GM10266 (cell line): ENCODE results near the gene SELENOS.

ENCODE experiments used
- DNase-seq: peaks from one replicate; pipeline ENCODE4 v3.0.0; 2012; ENCODE audit errors: extremely low spot score
- TF ChIP-seq, protein P1 (sequence below): IDR thresholded peaks from 2 replicates; pipeline ENCODE4 v1.5.1; 2012; ENCODE audit warnings: mild to moderate bottlenecking, low read depth; ENCODE audit not compliant: control insufficient read depth, insufficient read depth; ENCODE audit errors: missing control alignments

Gene SELENOS

DNA sequence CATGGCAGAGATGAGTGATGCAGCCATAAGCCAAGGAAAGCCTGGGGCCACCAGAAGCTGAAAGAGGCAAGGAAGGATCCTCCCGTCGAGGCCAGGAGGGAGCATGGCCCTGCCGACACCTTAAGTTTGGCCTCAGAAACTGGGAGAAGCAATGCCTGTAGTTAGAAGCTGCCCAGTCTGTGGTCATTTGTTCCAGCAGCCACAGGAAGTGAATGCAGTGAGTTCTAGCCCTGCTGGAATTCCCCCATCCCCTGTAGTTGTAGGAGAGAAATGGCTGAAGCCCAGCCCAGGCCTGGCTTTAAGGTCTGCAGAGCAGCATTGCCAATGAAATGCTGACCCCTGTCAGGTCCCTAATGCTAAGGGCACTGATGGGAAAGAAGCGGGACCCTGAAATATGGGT is 13.3 kb downstream of the SELENOS start:
- DNase-seq: peak; percentile 47
- TF ChIP-seq, protein P1, sequence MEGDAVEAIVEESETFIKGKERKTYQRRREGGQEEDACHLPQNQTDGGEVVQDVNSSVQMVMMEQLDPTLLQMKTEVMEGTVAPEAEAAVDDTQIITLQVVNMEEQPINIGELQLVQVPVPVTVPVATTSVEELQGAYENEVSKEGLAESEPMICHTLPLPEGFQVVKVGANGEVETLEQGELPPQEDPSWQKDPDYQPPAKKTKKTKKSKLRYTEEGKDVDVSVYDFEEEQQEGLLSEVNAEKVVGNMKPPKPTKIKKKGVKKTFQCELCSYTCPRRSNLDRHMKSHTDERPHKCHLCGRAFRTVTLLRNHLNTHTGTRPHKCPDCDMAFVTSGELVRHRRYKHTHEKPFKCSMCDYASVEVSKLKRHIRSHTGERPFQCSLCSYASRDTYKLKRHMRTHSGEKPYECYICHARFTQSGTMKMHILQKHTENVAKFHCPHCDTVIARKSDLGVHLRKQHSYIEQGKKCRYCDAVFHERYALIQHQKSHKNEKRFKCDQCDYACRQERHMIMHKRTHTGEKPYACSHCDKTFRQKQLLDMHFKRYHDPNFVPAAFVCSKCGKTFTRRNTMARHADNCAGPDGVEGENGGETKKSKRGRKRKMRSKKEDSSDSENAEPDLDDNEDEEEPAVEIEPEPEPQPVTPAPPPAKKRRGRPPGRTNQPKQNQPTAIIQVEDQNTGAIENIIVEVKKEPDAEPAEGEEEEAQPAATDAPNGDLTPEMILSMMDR: no peak

DNA sequence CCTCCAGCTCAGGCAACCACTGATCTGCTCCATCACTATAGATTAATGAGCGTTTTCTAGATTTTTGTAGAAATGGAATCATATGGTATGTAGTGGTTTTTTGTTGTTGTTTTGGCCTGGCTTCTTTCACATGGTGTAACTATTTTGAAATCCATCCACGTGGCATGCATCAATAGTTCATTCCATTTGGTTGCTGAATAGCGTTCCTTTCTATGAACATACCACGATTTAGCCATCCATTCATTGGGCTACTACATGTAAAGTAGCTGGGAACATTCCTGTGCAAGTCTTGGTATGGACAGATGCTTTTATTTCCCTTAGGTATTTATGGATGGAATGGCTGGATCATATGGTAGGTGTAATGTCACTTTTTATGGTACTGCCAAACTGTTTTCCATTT is 14.7 kb downstream of the SELENOS start:
- no peak for DNase-seq
- TF ChIP-seq, protein P1: no peak

DNA sequence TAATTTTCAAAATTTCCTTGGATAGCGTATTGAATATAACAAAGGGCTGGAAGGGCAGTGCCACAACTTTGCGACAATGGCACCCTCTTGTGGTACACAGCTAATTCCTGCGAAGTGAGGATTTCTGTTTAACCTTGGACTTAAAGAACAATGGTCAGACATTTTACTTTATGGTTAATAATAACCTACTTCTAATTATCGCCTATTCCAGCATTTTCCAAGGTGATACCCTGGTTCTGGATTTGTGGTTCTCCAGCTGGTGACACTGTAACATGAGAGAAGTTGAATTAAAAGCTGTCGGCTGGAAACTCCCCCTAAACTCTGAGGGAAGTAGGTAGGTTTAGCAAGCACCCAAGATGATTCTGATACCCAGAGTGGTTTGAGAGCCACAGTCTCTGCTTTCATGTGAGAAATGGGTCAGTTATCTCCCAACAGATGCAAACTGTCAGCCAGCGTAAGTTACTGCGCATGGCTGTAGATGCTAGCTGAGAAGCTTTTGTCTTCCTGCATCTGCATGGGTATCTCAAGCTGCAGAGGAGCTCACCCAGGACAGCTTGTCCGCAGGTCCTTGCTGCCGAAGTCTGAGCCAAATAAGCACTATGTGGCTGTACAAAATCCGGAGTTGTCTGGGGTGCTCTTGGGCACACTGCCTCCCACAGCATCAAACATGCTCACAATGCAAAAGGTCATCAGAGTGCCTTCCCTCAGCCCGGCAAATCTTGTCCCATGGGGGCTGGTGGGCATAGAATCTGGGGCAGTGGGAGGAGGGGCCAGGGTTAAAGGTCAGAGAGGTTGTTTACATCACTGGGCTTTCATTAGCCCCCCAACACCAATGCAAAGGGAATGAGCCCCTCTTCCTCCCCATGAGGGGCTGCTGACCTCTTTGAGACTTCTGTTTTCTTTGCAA is 18.8 kb downstream of the SELENOS start:
- peak; percentile 55 for DNase-seq
- TF ChIP-seq, protein P1: peak; percentile 89

DNA sequence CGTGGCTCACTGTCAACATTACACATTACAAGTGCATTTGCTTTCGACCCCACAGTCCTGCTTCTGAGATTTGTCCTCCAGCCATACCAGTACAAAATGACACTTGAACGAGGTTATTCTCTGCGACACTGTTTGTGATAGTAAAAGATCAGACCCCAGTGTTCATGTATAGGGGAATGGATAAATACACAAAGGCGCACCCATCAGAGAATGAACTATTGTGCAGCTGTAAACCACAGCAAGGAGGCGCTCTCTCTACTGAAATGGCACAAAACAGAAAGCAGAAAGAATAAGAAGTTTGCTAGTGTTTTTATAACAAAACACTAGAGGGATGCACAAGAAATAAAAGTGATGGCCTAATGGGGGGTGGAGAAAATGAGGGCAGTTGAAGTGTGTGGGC is 20.5 kb downstream of the SELENOS start:
- TF ChIP-seq, protein P1: peak; percentile 43
- no peak for DNase-seq

DNA sequence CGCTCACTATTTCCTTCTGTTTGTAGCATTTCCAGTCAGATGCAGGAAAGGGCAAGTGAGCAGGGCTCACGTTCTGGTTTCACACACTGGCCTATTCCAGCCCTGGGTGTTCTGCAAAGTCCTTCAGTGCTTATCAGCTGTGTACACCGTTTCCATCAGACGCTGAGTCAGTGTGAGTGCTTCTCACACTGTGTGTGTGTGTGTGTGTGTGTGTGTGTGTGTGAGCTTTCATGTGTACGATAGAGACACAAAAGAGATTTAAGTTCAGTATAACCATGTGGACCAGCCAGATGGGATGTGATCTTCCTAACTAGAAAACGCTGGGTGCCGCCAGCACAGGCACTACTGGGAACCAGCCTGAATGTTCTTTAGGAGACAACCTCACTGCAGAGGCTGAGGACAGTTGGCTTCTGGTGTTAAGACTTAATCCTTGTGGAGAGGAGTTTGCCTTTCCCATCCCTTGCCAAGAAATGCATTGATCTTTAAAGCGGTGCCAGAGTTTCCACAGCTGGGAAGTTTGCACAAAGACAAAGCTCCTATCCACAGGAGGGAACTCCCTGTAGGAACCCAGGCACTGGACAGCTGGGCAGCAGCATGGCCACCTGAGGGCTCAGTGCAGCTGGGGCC is 21.6 kb downstream of the SELENOS start:
- DNase-seq: no peak
- TF ChIP-seq, protein P1: no peak

DNA sequence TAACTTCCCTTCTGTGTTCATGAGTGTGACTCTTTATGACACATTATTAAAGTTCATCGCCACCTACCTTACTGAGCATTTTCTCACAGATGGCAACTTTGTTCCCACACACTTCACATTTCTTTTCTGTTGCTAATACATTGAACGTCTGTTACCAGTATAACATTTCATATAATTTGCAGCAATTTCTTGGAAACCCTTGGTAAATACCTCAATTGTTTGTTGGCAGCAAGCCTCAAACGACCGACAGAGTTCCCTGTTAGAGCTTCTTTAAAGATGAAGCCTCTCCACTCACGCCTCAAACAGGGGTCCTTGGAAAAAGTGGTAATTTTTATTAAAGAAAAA is 22.3 kb downstream of the SELENOS start:
- TF ChIP-seq, protein P1: no peak
- no peak for DNase-seq

DNA sequence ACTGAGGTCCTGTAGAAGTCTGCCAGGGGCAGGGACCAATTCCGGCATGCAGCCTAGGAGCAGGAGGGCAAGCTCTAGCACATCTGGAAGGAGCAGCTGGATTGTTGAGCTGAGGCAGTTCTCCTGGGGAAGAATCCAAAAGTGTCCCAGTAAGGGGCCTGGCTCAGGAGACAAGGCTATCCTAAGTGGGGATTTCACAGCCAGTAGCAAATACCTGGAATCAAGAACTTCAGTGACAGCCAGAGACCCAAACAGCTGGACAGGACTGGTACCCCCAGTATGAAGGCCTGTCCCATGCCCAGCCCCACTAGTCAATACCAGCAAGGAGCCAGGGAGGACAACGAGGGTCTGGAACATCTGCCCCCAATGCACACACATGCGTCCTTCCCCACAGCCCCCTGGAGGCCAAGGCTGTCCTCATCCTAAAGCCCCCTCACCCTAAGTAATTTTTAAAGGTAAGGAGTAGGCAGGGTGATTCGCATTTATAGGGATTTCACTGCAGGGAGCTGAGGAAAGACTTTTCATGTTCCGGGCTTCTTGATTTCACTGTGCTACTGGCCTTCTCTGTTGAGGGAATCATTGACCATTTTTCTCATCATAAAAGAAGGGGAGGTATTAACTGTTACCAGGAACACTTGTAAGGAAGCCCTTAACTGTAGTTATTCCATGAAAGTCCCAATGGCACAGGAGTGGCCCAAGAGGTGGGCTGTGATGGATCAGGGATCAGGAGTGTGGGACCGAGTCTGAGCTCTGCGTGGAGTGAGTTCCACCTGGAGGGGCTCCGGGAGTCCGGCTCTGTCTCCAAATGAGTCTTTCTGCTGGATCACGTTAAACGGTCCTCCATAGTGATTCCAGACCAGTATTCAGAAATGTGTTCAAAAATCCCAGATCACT is 22.9 kb downstream of the SELENOS start:
- DNase-seq: no peak
- TF ChIP-seq, protein P1: no peak
